Limb (tissue), 2 donors: ENCODE measurements around the gene AP2A2.
A peak's percentile ranks its signal among the peaks of the same experiment; 100 is the strongest.

ENCODE experiments used
- DNase-seq, 2 donors: peaks; one replicate each; pipeline ENCODE4 v3.0.0-alpha.2; 2016; ENCODE audit errors: extremely low spot score in 2 of 2

Gene AP2A2

GRCh38 chr11:995752-996420 is 70.2 kb downstream of the AP2A2 start:
- DNase-seq = peak in 1 of 2 donors; percentile 52

GRCh38 chr11:996681-997080 is 71.0 kb downstream of the AP2A2 start:
- no peak for DNase-seq

- DNase-seq = no peak
These were observed 72.2 kb downstream of the AP2A2 start for GRCh38 chr11:997907-998306.

GRCh38 chr11:999009-999408 is 73.3 kb downstream of the AP2A2 start:
- no peak for DNase-seq

- DNase-seq = no peak
These were observed 74.9 kb downstream of the AP2A2 start for GRCh38 chr11:1000357-1001278.

GRCh38 chr11:1001617-1002405 is 76.1 kb downstream of the AP2A2 start:
- no peak for DNase-seq

- no peak for DNase-seq
These were observed 76.8 kb downstream of the AP2A2 start for GRCh38 chr11:1002406-1002984.

- DNase-seq = no peak
These were observed 77.5 kb downstream of the AP2A2 start for GRCh38 chr11:1003159-1003558.

GRCh38 chr11:1005928-1006327 is 80.3 kb downstream of the AP2A2 start:
- DNase-seq = peak; percentile 63 to 81

- peak in 1 of 2 donors; percentile 2 for DNase-seq
These were observed 81.1 kb downstream of the AP2A2 start for GRCh38 chr11:1006762-1007161.

GRCh38 chr11:1007279-1007678 is 81.6 kb downstream of the AP2A2 start:
- DNase-seq = no peak

- DNase-seq = peak; percentile 2 to 51
These were observed 82.5 kb downstream of the AP2A2 start for GRCh38 chr11:1008001-1008802.

GRCh38 chr11:1008803-1009145 is 83.1 kb downstream of the AP2A2 start:
- DNase-seq = no peak

GRCh38 chr11:1009371-1009770 is 83.7 kb downstream of the AP2A2 start:
- DNase-seq = no peak

- DNase-seq = peak in 1 of 2 donors; percentile 10
These were observed 84.3 kb downstream of the AP2A2 start for GRCh38 chr11:1009991-1010390.

- DNase-seq = no peak
These were observed 85.1 kb downstream of the AP2A2 start for GRCh38 chr11:1010551-1011319.

- no peak for DNase-seq
These were observed 85.6 kb downstream of the AP2A2 start for GRCh38 chr11:1011320-1011698.

GRCh38 chr11:1012291-1012690 is 86.6 kb downstream of the AP2A2 start:
- no peak for DNase-seq

GRCh38 chr11:1012740-1013630 is 87.3 kb downstream of the AP2A2 start:
- DNase-seq = peak; percentile 41 to 56
